Mammary epithelial cell (primary cell): Measurements from ENCODE around the gene ERBB4.

ENCODE experiments used
- EZH2 ChIP-seq: IDR thresholded peaks from 2 replicates; pipeline ENCODE4 v1.6.1; 2012; ENCODE audit warnings: low read length, inconsistent platforms, borderline replicate concordance
- TF ChIP-seq, protein P1 (sequence below), 2 donors: IDR thresholded peaks in 1 of 2; conservative IDR thresholded peaks in 1 of 2; 2 replicates each; pipeline ENCODE4 v1.5.1; 2011 to 2012; ENCODE audit warnings: inconsistent platforms in 2 of 2, low read length in 2 of 2, mild to moderate bottlenecking in 2 of 2, control low read depth in 1 of 2, low read depth in 1 of 2; ENCODE audit not compliant: insufficient read depth in 1 of 2; ENCODE audit errors: extremely low read depth in 1 of 2

DNA sequence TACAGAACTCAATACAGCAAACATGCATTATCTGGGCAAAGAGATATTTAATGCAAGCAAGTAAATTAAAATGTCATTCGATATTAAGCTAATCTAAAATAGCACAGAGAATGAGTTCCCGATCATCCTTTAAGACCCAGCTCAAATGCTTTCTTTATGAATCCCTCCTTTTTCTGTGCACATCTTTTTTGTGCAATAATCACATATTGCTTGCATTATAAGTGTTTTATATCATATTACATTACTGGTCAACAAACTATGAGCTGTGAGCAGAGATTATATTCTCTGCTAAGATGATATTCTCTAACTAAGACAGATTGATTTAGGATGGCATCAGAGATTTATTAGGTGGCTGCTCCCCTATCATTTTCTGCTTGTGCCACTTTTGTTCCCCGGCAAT is 146.1 kb downstream of the ERBB4 start:
- TF ChIP-seq, protein P1, sequence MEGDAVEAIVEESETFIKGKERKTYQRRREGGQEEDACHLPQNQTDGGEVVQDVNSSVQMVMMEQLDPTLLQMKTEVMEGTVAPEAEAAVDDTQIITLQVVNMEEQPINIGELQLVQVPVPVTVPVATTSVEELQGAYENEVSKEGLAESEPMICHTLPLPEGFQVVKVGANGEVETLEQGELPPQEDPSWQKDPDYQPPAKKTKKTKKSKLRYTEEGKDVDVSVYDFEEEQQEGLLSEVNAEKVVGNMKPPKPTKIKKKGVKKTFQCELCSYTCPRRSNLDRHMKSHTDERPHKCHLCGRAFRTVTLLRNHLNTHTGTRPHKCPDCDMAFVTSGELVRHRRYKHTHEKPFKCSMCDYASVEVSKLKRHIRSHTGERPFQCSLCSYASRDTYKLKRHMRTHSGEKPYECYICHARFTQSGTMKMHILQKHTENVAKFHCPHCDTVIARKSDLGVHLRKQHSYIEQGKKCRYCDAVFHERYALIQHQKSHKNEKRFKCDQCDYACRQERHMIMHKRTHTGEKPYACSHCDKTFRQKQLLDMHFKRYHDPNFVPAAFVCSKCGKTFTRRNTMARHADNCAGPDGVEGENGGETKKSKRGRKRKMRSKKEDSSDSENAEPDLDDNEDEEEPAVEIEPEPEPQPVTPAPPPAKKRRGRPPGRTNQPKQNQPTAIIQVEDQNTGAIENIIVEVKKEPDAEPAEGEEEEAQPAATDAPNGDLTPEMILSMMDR (conservative IDR thresholded peaks at IDR 0.05 in 1 of 2, IDR thresholded peaks at IDR 0.05 in 1 of 2; ENCODE audit: extremely low read depth in 1 of 2, insufficient read depth in 1 of 2, low read depth in 1 of 2, low read length in 2 of 2): no peak
- TF ChIP-seq EZH2: no peak
